ENCODE data around the gene FOXO6. TPM values are rescaled to one million over a fixed set of nuclear protein-coding genes. Genes with fewer than 3 reads are reported as not detected.
A peak's percentile ranks its signal among the peaks of the same experiment; 100 is the strongest.

Gene FOXO6
- total and polyA plus RNA-seq, 9 of the 15 experiments (the other 6 are each of a cell fraction or from before 2014, with no cell fraction given), result 0.04 to 0.31 (median 0.12) TPM; not detected in 5

DNA sequence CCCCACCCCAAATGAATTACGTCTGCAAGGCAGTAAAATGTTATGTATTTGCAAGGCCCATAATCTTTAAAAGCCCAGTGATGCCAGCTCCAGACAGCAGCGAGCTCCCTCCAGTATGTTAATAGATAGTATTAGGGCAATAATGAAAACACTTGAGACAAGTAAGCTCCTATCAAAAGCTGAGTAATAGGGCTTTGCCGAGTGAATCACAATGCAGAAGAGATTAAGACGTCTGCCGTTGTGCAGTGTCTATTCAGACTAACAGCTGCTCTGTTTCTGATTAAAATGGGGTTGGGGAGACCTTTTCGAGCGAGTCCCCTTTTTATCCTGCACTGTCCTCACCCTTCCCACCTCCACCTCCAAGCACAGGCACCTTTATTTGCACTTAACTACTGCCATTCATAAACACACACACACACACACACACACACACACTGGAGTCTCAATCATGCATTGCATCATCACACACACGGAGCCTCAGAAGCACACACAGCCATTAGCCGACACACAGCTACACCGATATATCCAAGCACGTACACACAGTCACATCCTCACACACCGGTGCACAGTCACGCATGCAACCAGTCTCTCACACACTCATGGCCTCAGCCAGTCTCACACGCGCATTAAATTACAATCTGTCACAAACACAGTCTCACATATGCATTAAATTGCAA, 46.0 kb upstream of the FOXO6 start:
- CTCF ChIA-PET (ENCODE audit: low intra/inter-chr PET ratio), result no interaction called here
- no peak overlapping the region for H3K27ac ChIP-seq (ENCODE audit: extremely low read depth, low read depth, low read length)
- H3K27me3 ChIP-seq (ENCODE audit: control insufficient read depth in 2 of 2, insufficient read depth in 2 of 2, low read length in 2 of 2), result peaks cover 16 to 48% of the 10 kb centered on the region in 2 experiments
- no peak overlapping the region for H3K4me3 ChIP-seq
- DNase-seq (ENCODE audit: extremely low read depth in 1 of 4, low spot score in 3 of 4) (no peak), FAIRE-seq (no peak), ATAC-seq (no peak)
- POLR2A ChIA-PET, result interaction anchor here (0.6 to 1.4 kb wide), 4 partner anchors 12 to 1332 kb away, joined by 3 read pairs; no protein-coding TSS in a partner anchor
- H3K36me3 ChIP-seq (ENCODE audit: control insufficient read depth, insufficient read depth, low read length), result no peaks in the 10 kb centered on the region
- H3K9ac ChIP-seq (ENCODE audit: insufficient read depth in 1 of 2, low read depth in 2 of 2, low read length in 2 of 2), result no peak overlapping the region
- intact Hi-C loops (cut with micrococcal nuclease) (no loop called here), in situ Hi-C loops (cut with MboI) (loop anchor here (5.0 kb wide), 1 partner anchor 117 kb away; no protein-coding TSS in a partner anchor)
- no peak overlapping the region for H3K4me2 ChIP-seq (ENCODE audit: insufficient read depth, low read length)
- H3K79me2 ChIP-seq (ENCODE audit: control insufficient read depth, insufficient read depth, low read length), result no peaks in the 10 kb centered on the region
- H4K20me1 ChIP-seq (replicated peaks; ENCODE audit: control insufficient read depth, insufficient read depth, low read length), result 0 out of 2 replicates have a peak, but pooled peaks cover 3% of the 10 kb centered on the region
- 3% methylated on average over 15 of the region's 15 CpGs for WGBS (ENCODE audit: insufficient coverage, low coverage, missing lambda C conversion rate)
- H2AFZ ChIP-seq (ENCODE audit: low read depth, low read length), result no peak overlapping the region
- TF ChIP-seq ARID1B (IDR thresholded peaks at IDR 0.05) (no peak), ZNF324 (CRISPR knock-in tag; IDR thresholded peaks at IDR 0.05) (no peak), CEBPB (tag; IDR thresholded peaks at IDR 0.05) (peak; percentile 70), OTX1 (CRISPR knock-in tag; IDR thresholded peaks at IDR 0.05) (peak; percentile 72; the same call in 1 of the 2 replicates), TSC22D4 (tag; IDR thresholded peaks at IDR 0.05) (0 out of 2 replicates have a peak, but pooled peaks have one; percentile 30), PCBP2 (IDR thresholded peaks at IDR 0.05; ENCODE audit: low read depth, low read length, poor library complexity, severe bottlenecking) (no peak), CEBPG (CRISPR knock-in tag; IDR thresholded peaks at IDR 0.05) (peak; percentile 52; the same call in 1 of the 2 replicates), CEBPG (tag; conservative IDR thresholded peaks at IDR 0.05 in 1 of 2, IDR thresholded peaks at IDR 0.05 in 1 of 2) (peak; percentile 73 to 80)
- TF ChIP-seq, protein P1, sequence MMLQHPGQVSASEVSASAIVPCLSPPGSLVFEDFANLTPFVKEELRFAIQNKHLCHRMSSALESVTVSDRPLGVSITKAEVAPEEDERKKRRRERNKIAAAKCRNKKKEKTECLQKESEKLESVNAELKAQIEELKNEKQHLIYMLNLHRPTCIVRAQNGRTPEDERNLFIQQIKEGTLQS (IDR thresholded peaks at IDR 0.05), result peak; percentile 87
- TF ChIP-seq, protein P1 (CRISPR knock-in tag; conservative IDR thresholded peaks at IDR 0.05), result no peak
- TF ChIP-seq, protein P2, sequence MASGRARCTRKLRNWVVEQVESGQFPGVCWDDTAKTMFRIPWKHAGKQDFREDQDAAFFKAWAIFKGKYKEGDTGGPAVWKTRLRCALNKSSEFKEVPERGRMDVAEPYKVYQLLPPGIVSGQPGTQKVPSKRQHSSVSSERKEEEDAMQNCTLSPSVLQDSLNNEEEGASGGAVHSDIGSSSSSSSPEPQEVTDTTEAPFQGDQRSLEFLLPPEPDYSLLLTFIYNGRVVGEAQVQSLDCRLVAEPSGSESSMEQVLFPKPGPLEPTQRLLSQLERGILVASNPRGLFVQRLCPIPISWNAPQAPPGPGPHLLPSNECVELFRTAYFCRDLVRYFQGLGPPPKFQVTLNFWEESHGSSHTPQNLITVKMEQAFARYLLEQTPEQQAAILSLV (tag; IDR thresholded peaks at IDR 0.05), result 0 out of 2 replicates have a peak, but pooled peaks have one; percentile 36
- TF ChIP-seq, protein P3, sequence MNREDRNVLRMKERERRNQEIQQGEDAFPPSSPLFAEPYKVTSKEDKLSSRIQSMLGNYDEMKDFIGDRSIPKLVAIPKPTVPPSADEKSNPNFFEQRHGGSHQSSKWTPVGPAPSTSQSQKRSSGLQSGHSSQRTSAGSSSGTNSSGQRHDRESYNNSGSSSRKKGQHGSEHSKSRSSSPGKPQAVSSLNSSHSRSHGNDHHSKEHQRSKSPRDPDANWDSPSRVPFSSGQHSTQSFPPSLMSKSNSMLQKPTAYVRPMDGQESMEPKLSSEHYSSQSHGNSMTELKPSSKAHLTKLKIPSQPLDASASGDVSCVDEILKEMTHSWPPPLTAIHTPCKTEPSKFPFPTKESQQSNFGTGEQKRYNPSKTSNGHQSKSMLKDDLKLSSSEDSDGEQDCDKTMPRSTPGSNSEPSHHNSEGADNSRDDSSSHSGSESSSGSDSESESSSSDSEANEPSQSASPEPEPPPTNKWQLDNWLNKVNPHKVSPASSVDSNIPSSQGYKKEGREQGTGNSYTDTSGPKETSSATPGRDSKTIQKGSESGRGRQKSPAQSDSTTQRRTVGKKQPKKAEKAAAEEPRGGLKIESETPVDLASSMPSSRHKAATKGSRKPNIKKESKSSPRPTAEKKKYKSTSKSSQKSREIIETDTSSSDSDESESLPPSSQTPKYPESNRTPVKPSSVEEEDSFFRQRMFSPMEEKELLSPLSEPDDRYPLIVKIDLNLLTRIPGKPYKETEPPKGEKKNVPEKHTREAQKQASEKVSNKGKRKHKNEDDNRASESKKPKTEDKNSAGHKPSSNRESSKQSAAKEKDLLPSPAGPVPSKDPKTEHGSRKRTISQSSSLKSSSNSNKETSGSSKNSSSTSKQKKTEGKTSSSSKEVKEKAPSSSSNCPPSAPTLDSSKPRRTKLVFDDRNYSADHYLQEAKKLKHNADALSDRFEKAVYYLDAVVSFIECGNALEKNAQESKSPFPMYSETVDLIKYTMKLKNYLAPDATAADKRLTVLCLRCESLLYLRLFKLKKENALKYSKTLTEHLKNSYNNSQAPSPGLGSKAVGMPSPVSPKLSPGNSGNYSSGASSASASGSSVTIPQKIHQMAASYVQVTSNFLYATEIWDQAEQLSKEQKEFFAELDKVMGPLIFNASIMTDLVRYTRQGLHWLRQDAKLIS (CRISPR knock-in tag; IDR thresholded peaks at IDR 0.05), result no peak
- H3K4me1 ChIP-seq (replicated peaks in 1 of 2; ENCODE audit: control insufficient read depth in 2 of 2, insufficient read depth in 2 of 2, low read length in 2 of 2), result no peaks in the 10 kb centered on the region
- no peaks in the 10 kb centered on the region for H3K9me1 ChIP-seq (ENCODE audit: control insufficient read depth, insufficient read depth, low read length)
- no TSS peak for BruUV-seq (replicated peaks)
- no peaks in the 10 kb centered on the region for H3K9me3 ChIP-seq (replicated peaks; ENCODE audit: control insufficient read depth, insufficient read depth, low read depth, low read length)

Data from K562 (cell line).